Measurements from ENCODE around the gene C1QTNF1. TPM values are rescaled to one million over a fixed set of nuclear protein-coding genes. Genes with fewer than 3 reads are reported as not detected.
A peak's percentile ranks its signal among the peaks of the same experiment; 100 is the strongest.
"Not testable (repeated sequence)": the region's sequence is repeated elsewhere in the genome, so short reads cannot be mapped to it uniquely, and the experiment has no call there.

C1QTNF1 gene
- total RNA-seq, 2 experiments from 2014 or later = 0.13 to 0.14 TPM

GRCh38 chr17:79020631-79021301 is 3.2 kb upstream of the C1QTNF1 start:
- ATAC-seq (no peak), DNase-seq (no peak)
- intact Hi-C loops (cut with micrococcal nuclease) = no loop called here
- Mint-ChIP-seq H3K27me3 (peaks cover 9% of the 10 kb centered on the region), H3K27ac (no peak overlapping the region), H3K4me3 (no peak overlapping the region), H3K36me3 (ENCODE audit: low read depth) (no peaks in the 10 kb centered on the region), H3K4me1 (ENCODE audit: low read depth) (peaks cover 6% of the 10 kb centered on the region), H3K9me3 (no peaks in the 10 kb centered on the region)
- ChIA-PET CTCF (interaction anchor here (1.0 to 3.1 kb wide), 7 partner anchors 12 to 371 kb away, joined by 3 to 17 read pairs (median 6); no protein-coding TSS in a partner anchor), POLR2A (no interaction called here)
- TF ChIP-seq CTCF (IDR thresholded peaks at IDR 0.05) = no peak

GRCh38 chr17:79021929-79022328 is 2.0 kb upstream of the C1QTNF1 start:
- DNase-seq; intact Hi-C loops (cut with micrococcal nuclease): not testable (repeated sequence)

GRCh38 chr17:79022507-79022991 is 1.4 kb upstream of the C1QTNF1 start:
- ATAC-seq (no peak), DNase-seq (no peak)
- peaks cover 12% of the 10 kb centered on the region for H3K27me3 Mint-ChIP-seq
- H3K27ac Mint-ChIP-seq = no peak overlapping the region
- ChIA-PET CTCF (interaction anchor here (1.0 to 3.1 kb wide), 5 partner anchors 20 to 370 kb away, joined by 3 to 17 read pairs (median 4); no protein-coding TSS in a partner anchor), POLR2A (no interaction called here)
- TF ChIP-seq CTCF (IDR thresholded peaks at IDR 0.05) = no peak
- no peak overlapping the region for H3K4me3 Mint-ChIP-seq
- no peaks in the 10 kb centered on the region for H3K36me3 Mint-ChIP-seq (ENCODE audit: low read depth)
- no peaks in the 10 kb centered on the region for H3K9me3 Mint-ChIP-seq
- peaks cover 6% of the 10 kb centered on the region for H3K4me1 Mint-ChIP-seq (ENCODE audit: low read depth)
- intact Hi-C loops (cut with micrococcal nuclease) = no loop called here

More at GRCh38 chr17:79021929-79022328, 2.0 kb upstream of the C1QTNF1 start:
- ATAC-seq; H3K9me3 Mint-ChIP-seq; H3K36me3 Mint-ChIP-seq (ENCODE audit: low read depth); H3K4me3 Mint-ChIP-seq; H3K27ac Mint-ChIP-seq; H3K4me1 Mint-ChIP-seq (ENCODE audit: low read depth); POLR2A ChIA-PET: not testable (repeated sequence)
- peaks cover 12% of the 10 kb centered on the region for H3K27me3 Mint-ChIP-seq
- CTCF ChIA-PET = interaction anchor here (0.6 to 3.1 kb wide), 4 partner anchors 20 to 370 kb away, joined by 3 to 17 read pairs (median 8); no protein-coding TSS in a partner anchor

GRCh38 chr17:79023180-79023705 is 726 bp upstream of the C1QTNF1 start:
- no peak for TF ChIP-seq CTCF (IDR thresholded peaks at IDR 0.05)
- DNase-seq (no peak), ATAC-seq (no peak)
- Mint-ChIP-seq H3K4me3 (no peak overlapping the region), H3K36me3 (ENCODE audit: low read depth) (no peaks in the 10 kb centered on the region), H3K27me3 (peaks cover 12% of the 10 kb centered on the region), H3K9me3 (no peaks in the 10 kb centered on the region), H3K4me1 (ENCODE audit: low read depth) (peaks cover 6% of the 10 kb centered on the region), H3K27ac (no peak overlapping the region)
- CTCF ChIA-PET = interaction anchor here (1.0 to 2.9 kb wide), 3 partner anchors 19 to 52 kb away, joined by 4 to 17 read pairs (median 4); no protein-coding TSS in a partner anchor
- intact Hi-C loops (cut with micrococcal nuclease) = no loop called here
- POLR2A ChIA-PET = no interaction called here

GRCh38 chr17:79024901-79025737 is 1.1 kb downstream of the C1QTNF1 start:
- H3K27me3 Mint-ChIP-seq = peaks cover 12% of the 10 kb centered on the region
- intact Hi-C loops (cut with micrococcal nuclease) = no loop called here
- peak overlapping the region; percentile 73 for H3K4me3 Mint-ChIP-seq
- no peak for TF ChIP-seq CTCF (IDR thresholded peaks at IDR 0.05)
- no peak overlapping the region for H3K27ac Mint-ChIP-seq
- POLR2A ChIA-PET = no interaction called here
- CTCF ChIA-PET = interaction anchor here (0.9 to 2.9 kb wide), 2 partner anchors 17 to 20 kb away, joined by 4 to 12 read pairs; no protein-coding TSS in a partner anchor
- peaks cover 6% of the 10 kb centered on the region for H3K4me1 Mint-ChIP-seq (ENCODE audit: low read depth)
- DNase-seq (no peak), ATAC-seq (no peak)
- no peaks in the 10 kb centered on the region for H3K36me3 Mint-ChIP-seq (ENCODE audit: low read depth)
- no peaks in the 10 kb centered on the region for H3K9me3 Mint-ChIP-seq

Measured in activated CD8-positive, alpha-beta T cell treated with anti-CD3 and anti-CD28 coated beads for 36 hours (primary cell).